GM10847 (cell line): Measurements from ENCODE around the gene GPRC5A.

ENCODE experiments used
- POLR2A ChIP-seq: IDR thresholded peaks from 2 replicates; pipeline ENCODE4 v1.6.1; 2011; ENCODE audit not compliant: insufficient read length; ENCODE audit errors: extremely low read depth

Gene GPRC5A

DNA sequence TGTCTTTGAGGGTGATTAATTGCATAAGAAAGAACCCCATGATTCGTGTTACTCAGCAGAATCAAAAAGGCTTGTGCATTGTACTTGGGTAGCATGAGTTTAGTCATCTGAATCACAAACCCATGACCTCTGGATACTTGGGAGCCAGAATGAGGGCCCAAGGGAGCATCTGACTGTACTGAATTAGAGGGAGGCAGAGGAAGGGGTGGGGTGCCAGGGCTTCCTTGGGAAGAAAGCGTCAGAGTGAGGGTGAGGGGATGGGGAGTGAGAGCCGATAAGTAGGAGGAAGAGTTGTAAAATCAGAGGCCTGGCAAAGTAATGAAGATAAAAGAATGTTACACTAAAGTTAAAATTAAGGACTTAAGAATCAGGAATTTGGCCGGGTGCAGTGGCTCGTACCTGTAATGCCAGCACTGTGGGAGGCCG, 30.8 kb downstream of the GPRC5A start:
- no peak for TF ChIP-seq POLR2A

DNA sequence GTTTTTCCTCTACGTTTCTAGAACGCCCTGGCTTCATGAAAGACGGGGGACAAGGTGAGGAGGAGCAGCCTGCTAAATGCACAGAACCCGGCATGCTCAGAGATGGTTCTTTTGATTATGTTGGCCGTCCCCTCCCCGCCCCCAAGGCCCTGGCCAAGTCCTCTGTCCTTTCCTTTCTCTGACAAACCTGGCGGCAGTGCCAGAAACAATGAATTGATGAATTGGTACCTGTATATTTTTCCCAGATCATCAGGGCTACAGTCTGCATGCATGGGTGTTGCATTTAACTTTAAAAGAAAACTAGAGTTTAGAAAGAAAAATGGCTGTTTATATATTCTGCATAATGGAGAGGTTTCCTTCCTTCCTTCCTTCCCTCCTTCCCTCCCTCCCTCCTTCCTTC, 31.6 kb downstream of the GPRC5A start:
- no peak for TF ChIP-seq POLR2A

DNA sequence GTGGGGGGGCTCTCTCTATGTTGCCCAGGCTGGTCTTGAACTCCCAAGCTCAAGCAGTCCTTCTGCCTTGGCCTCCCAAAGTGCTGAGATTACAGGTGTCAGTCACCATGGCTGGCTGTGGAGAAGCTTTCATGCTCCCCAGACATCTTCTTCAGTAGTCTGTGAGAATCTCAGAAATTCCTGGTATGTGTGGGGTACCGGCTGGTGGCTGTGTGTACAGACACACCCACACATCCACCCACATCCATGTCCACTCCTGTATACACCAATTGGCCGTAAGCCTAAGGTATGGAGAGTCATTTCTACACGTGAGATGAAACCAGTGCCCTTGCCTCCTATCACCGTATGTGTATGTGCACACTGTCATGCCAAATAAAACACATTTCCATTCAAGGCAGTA, 32.8 kb downstream of the GPRC5A start:
- no peak for TF ChIP-seq POLR2A

DNA sequence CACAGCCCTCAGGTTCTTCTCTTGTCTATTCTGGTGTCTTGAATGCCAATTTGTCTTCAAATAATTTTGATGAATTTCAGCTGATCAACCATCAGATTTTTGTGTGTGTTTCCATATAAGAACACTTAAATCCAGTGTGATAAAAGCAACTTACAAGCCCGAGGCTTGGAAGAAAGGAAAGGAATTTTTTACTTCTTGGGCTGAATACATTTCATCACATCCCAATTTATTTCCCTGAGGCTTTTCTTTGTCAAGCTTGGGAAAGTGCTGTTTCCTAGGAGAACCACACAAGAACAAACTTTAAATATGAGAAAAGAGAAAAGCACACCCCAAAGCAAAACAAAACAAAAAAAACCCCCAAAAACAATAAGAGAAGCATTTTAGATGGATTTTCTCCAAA, 34.0 kb downstream of the GPRC5A start:
- no peak for TF ChIP-seq POLR2A

DNA sequence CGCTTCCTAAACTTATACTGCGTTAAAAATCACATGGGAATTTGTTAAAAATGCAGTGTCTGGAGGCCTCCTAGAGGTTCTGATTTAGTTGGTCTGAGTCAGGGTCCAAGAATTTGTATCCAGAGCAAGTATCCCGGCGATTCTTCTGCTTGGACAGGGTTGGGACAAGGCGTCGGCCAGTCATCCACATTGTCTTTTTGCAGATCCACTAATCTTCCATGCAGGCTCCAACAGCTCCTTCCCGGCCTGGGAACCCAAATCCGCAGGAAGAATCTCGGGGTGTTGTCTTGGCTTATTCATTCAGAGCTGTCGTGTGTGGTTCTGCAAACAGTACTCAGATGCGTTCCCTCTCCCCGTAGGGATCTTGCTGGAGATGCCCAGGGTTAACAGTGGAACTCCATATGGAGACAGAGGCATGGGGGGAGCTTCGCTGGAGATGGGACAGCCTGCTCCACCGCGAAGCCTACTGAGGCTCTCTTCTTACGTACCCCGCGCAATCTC, 35.3 kb downstream of the GPRC5A start:
- TF ChIP-seq POLR2A, result no peak

DNA sequence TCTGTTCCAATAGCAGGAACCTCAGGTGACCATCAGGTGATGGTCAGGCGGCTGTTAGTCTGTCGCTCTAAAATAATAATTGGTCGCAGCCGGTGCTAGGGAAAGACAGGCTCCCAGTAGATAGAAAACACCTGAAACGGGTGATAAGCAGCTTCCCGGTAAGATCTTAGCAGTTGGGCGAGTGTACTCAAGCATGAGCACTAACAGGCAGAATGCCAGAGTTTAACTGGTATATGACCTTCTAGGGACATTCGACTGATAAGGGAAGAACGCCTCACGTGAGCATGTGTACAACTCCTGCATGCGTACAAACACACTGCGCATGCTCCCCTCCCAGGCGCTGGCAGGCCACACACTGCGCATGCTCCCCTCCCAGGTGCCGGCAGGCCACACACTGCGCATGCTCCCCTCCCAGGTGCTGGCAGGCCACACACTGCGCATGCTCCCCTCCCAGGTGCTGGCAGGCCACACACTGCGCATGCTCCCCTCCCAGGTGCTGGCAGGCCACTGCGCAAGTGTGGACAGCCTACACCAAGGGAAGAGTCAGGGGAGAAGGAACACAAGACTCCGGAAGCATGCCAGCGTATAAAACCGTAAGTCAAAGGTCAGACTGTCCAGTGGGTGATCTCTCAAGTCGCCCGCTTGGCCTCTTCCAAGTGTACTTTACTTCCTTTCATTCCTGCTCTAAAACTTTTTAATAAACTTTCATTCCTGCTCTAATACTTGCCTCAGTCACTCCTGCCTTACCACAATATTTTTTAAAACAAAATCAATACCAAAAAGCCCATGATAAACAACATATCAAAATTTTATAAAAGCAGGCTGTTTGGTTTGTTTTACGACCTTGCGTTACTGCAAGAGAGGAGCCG, 36.1 kb downstream of the GPRC5A start:
- TF ChIP-seq POLR2A, result no peak

DNA sequence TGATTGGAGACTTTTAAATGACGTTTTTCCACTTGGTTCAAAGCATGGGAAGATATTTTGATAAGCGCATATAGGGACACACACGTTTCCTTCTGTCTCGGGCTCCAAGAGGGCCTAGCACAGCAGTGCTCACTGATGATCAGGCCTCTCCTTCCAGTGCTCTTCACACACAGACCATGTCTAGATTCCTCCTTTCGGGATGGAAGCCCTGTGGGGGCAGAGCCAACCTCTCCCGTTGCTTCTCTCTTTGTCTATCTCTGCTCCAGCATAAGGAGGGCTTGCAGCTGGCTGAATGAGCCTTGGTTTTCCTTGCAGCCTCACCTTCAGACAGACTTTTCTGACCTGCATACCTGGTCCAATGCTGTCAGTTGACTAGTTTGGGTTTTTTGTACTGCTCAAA, 38.3 kb downstream of the GPRC5A start:
- no peak for TF ChIP-seq POLR2A

DNA sequence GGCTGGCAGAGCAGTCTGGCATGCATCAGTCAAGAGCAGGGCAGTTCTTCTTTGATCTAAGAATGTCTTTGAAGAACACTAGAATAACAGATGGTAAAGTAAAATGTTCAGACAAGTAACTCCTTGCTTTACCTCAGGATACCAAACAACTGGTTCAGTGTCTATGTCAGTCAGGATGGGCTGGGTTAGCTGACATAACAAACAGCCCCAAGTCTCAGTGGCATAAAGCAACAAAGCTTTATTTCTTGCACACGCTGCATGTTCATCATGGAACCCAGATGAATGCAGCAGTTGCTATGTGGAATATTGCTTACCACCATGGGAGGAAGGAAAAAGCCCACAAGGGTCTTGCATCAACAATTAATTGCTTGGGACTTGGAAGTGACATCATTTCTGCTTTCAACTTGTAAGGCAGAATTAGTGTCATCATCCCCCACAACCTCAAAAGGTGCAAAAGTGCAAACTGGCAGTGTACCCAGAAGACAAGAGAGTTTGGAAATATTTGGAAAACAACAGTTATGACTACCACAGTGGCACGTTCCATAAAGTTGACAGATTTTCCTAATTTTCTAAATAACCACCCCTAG, 39.4 kb downstream of the GPRC5A start:
- no peak for TF ChIP-seq POLR2A

DNA sequence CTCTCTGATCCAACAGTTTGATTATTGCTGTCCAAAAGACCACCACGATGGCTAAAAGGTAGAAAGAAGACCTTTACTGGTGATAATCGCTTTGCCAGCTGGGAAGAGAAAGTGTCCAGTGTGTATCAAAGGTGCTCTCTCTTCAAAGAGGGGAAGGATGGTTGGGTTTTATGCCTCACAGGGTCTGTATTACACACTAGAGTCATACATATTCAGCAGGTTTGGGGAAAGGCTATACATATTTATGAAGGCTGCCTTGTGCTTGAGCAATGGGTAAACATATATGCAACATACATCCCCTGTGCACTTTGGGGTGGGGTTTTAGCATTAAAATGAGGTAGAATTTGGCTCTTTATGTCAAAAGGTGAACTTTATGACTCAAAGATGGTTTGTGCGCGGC, 42.4 kb downstream of the GPRC5A start:
- no peak for TF ChIP-seq POLR2A

DNA sequence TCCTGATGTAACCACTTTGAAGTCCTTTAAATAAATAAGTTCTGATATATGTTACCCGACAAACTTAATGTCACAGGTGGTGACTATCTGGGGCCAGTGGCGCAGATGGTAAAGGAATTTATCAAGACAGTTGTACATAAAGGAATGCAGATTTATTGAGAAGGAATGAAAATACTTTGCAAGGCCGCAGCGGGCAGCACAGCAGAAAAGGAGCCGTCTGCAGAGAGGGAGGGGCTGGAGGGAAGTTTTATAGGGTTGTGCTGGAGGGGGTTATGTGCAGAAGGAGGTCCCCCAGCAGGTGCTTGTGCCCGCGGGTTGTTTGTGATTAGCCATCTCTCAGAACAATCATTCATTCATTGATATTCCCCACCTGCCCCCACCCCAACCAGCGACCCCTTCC, 43.2 kb downstream of the GPRC5A start:
- no peak for TF ChIP-seq POLR2A

DNA sequence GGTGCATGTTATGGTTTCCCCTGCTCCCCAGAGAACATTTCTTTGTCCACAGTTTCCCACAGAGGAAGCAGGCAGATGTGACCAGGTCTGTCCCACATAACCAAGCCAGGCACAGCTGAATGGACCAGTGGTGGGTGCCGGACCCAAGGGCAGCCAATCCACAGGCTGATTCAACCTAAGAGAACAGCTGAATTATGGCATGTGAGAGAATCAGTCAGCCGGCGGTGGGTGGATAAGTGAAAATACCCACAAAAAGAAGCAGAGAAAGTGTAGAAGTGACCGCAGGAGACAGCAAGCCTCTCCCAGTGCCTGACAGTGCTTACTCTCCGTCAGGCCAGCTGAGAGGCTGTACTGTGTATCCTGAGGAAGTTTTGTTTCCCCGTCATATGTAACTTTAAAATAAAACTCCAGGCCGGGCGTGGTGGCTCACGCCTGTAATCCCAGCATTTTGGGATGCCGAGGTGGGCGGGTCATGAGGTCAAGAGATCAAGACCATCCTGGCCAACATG, 45.7 kb downstream of the GPRC5A start:
- TF ChIP-seq POLR2A, result no peak

DNA sequence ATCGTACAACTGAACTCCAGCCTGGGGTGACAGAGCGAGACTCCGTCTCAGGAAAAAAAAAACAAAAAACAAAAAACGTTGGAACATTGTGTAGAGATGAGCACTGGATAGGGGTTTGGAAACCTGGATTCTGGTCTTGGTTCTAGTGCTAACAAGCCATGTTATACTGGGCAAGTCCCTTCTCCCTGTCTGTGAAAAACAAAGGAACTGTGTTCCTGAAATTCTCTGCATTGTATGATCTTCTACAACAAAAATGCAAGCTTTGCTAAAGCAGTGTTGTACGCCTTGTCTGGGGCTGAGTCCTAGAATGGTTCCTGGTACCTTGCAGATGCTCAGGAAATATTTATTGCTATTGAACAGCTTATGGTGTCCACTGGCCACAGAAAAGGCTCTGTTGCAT, 47.2 kb downstream of the GPRC5A start:
- no peak for TF ChIP-seq POLR2A

DNA sequence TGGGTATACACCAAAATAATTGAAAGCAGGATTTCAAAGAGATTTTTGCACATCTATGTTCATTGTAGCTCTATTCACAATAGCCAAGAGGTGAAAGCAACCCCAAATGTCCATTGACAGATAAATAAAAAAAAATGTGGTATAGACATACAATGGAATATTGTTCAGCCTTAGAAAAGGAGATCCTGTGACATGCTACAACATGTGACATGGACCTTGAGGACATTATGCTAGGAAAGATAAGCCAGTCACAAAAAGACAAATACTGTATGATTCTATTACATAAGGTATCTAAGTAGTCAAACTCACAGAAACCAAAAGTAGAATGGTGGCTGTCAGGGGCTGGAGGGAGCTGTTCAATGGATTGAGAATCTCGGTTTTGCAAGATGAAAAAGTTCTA, 48.5 kb downstream of the GPRC5A start:
- no peak for TF ChIP-seq POLR2A

DNA sequence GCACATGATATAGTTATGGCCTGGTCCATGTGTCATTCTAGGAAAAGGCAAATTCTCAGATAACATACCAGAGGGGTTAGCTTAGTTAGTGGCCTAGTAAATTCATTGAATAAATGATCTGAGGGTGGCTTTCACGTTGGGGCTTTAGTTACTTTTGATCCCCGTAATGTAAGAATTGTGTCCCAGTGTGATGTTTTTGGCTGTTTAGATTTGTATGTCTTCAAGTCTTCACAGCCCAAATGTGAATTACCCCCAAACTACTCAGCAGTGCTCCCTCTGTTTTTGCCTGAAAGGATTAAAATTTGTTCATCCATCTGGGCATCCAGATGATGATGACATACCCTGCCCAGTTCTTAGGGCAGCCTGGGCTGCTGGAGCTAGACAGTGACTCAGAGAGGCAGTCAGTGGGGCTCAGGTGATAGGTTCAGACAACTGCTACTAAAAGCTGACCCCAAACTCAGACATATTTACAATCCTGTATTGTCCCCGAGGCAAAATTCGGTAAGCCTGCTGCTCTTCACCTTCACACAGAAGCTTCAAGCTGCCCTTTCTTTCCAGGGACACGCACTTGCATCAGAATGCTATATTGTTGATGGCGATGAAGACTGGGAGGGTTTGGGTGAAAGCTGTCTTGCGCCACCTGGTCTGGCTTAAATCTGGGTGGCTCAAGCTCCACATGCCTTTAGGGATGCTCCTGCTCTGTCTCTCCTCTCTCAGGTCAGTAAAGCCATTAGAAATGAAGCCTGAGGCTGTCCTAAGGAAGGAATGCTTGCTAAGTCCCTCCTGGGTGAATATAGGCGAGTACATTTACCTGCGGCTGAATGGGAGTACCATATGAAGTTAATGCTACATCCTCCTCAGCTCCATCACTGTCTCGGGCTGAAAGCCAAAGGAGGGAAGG, 50.3 kb downstream of the GPRC5A start:
- TF ChIP-seq POLR2A, result no peak

DNA sequence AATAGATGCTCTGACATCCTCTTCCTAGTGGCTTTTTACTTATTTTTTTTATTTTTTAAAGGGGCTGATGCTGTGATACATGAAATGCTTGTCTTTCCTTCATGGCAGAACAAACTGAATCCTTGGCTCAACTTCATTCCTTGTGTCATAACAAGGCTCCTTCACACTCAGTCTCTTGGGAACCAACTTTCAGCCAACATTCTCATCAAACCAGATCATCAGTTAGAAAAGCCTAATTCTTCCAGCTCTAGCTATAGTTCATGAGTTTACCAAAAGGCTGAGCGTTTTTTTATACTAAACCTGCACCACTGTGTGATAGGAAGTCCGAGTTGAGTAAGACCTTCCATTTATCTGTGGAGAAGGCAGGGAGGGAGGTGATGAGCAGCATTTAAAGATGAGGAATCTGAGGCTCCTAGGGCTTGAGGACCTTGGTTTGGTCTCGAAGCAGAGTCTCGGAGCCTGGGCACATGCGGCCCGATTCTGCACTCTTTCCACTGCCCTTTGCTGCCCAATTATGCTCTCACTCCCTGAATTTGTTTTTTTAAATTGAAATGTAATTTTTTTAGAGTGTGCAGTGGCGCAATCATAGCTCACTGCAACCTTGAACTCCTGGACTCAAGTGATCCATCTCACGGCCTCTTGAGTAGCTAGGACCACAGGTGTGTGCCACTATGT, 52.4 kb downstream of the GPRC5A start:
- no peak for TF ChIP-seq POLR2A
